HepG2 (cell line): Measurements from ENCODE around the gene GRM4. TPM values are rescaled to one million over a fixed set of nuclear protein-coding genes. Genes with fewer than 3 reads are reported as not detected.

Experiments used
- ATAC-seq: fragments of 200-7000 bp; cut with Tn5 transposase; 3 replicates; pipeline ENCODE4 v1.9.1; 2020; ENCODE audit warnings: mild to moderate bottlenecking, moderate library complexity
- BruUV-seq: library from RNA; stranded (reverse); fragments of 400-500 nt; replicated peaks from 2 replicates; lab custom pipeline; 2021; lab: Mats Ljungman, UMichigan
- CTCF ChIA-PET: fragments of 300-600 bp; formaldehyde crosslinking; extraction: SDS; loops from one replicate; lab custom pipeline; 2021; ENCODE audit warnings: low total read pairs, inconsistent platforms, low intra/inter-chr PET ratio; lab: Yijun Ruan, JAX
- POLR2A ChIA-PET: fragments of 350-600 bp; sonication (Branson Sonifier 250); formaldehyde crosslinking; loops from one replicate; lab custom pipeline; 2020; ENCODE audit warnings: antibody characterized with exemption, inconsistent platforms; lab: Yijun Ruan, JAX
- DNase-seq: peaks from one replicate; pipeline ENCODE4 v3.0.0-alpha.2; 2015; ENCODE audit warnings: low spot score
- FAIRE-seq: peaks from 3 replicates; lab custom pipeline; 2011; peaks lifted over from hg19 to GRCh38; lab: Jason Lieb, UNC
- H2AFZ ChIP-seq: one replicate; pipeline ENCODE4 v1.6.1; 2011; ENCODE audit warnings: low read length, inconsistent platforms
- H3K27ac ChIP-seq: fragments of 300-600 bp; 3 replicates; pipeline ENCODE4 v1.8.0; 2011; ENCODE audit warnings: mixed run types, mild to moderate bottlenecking, mixed read lengths, low read length, inconsistent platforms; ENCODE audit not compliant: insufficient read depth; ENCODE audit errors: extremely low read length
- H3K27me3 ChIP-seq, 2 experiments: fragments of 200-600 bp in 1 of 2; 2 replicates in 1 of 2; 3 replicates in 1 of 2; pipeline versions ENCODE4 v1.6.0 to v1.8.0; 2011; ENCODE audit warnings: low read length in 2 of 2, mild to moderate bottlenecking in 2 of 2, moderate library complexity in 2 of 2, inconsistent platforms in 1 of 2; ENCODE audit not compliant: insufficient read depth in 2 of 2, control insufficient read depth in 1 of 2
- H3K36me3 ChIP-seq, 2 experiments: fragments of 200-600 bp in 1 of 2; replicated peaks in 1 of 2; 2 replicates in 1 of 2; 3 replicates in 1 of 2; pipeline versions ENCODE4 v1.5.1 to v1.8.0; 2011; ENCODE audit warnings: low read length in 2 of 2, inconsistent platforms in 1 of 2; ENCODE audit not compliant: insufficient read depth in 2 of 2, control insufficient read depth in 1 of 2
- H3K4me1 ChIP-seq: 2 replicates; pipeline ENCODE4 v1.5.1; 2012; ENCODE audit warnings: low read length, inconsistent platforms; ENCODE audit not compliant: insufficient read depth
- H3K4me2 ChIP-seq: 2 replicates; pipeline ENCODE4 v1.6.0; 2011; ENCODE audit warnings: low read depth, low read length, inconsistent platforms
- H3K4me3 ChIP-seq, 3 experiments: fragments of 200-600 bp in 1 of 3; sonication (generic), shearing (Covaris generic) in 1 of 3; replicated peaks in 1 of 3; 2 replicates each; pipeline ENCODE4 v1.5.1; 2011 to 2016; ENCODE audit warnings: low read length in 3 of 3, inconsistent platforms in 2 of 3, low read depth in 2 of 3, mild to moderate bottlenecking in 2 of 3, control low read depth in 1 of 3, mixed read lengths in 1 of 3; ENCODE audit not compliant: insufficient read depth in 1 of 3
- H3K79me2 ChIP-seq: one replicate; pipeline ENCODE4 v1.6.1; 2011; ENCODE audit warnings: low read length, inconsistent platforms; ENCODE audit not compliant: insufficient read depth
- H3K9ac ChIP-seq: 2 replicates; pipeline ENCODE4 v1.6.0; 2011; ENCODE audit warnings: mild to moderate bottlenecking, low read depth, low read length, inconsistent platforms; ENCODE audit not compliant: insufficient read depth
- H3K9me3 ChIP-seq: 2 replicates; pipeline ENCODE4 v1.5.1; 2012; ENCODE audit warnings: mild to moderate bottlenecking, low read length
- H4K20me1 ChIP-seq: 2 replicates; pipeline ENCODE4 v1.6.0; 2011; ENCODE audit warnings: inconsistent platforms, mild to moderate bottlenecking, low read length, moderate library complexity; ENCODE audit not compliant: insufficient read depth
- ARNT2 ChIP-seq: sonication (generic); formaldehyde crosslinking; IDR thresholded peaks from 2 replicates; pipeline ENCODE4 v1.8.0; 2022; ENCODE audit warnings: mild to moderate bottlenecking, low read depth, missing genetic modification reagents, moderate library complexity
- ELF4 ChIP-seq: sonication (generic); formaldehyde crosslinking; IDR thresholded peaks from 2 replicates; pipeline ENCODE4 v1.5.0; 2020; ENCODE audit warnings: missing genetic modification reagents, mild to moderate bottlenecking, moderate library complexity, borderline replicate concordance
- ESRRA ChIP-seq: sonication (generic); formaldehyde crosslinking; IDR thresholded peaks from 2 replicates; pipeline ENCODE4 v1.5.1; 2020; ENCODE audit warnings: mild to moderate bottlenecking, low read depth, missing genetic modification reagents
- HIVEP1 ChIP-seq: sonication (generic); formaldehyde crosslinking; IDR thresholded peaks from 2 replicates; pipeline ENCODE4 v1.4.0; 2020; ENCODE audit warnings: mild to moderate bottlenecking, missing genetic modification reagents
- HOMEZ ChIP-seq: IDR thresholded peaks from 2 replicates; pipeline ENCODE4 v1.6.1; 2016; ENCODE audit warnings: low read depth
- KDM6A ChIP-seq: IDR thresholded peaks from 2 replicates; pipeline ENCODE4 v1.6.1; 2016; ENCODE audit warnings: low read depth
- RARA ChIP-seq: IDR thresholded peaks from 2 replicates; pipeline ENCODE4 v1.6.1; 2016; ENCODE audit warnings: missing genetic modification reagents, missing compliant biosample characterization
- ZNF329 ChIP-seq: sonication (generic); formaldehyde crosslinking; IDR thresholded peaks from 2 replicates; pipeline ENCODE4 v1.9.0; 2021; ENCODE audit warnings: low read depth, mild to moderate bottlenecking, missing genetic modification reagents
- ZNF557 ChIP-seq: sonication (generic); formaldehyde crosslinking; IDR thresholded peaks from 2 replicates; pipeline ENCODE4 v1.4.0; 2020; ENCODE audit warnings: missing genetic modification reagents
- WGBS: methylation state at CpG from one replicate; pipeline ENCODE4 v1.1.6; 2017; ENCODE audit warnings: low lambda C conversion rate; 5-methylcytosine and 5-hydroxymethylcytosine counted together
- in situ Hi-C: cut with HindIII; loops from 2 replicates; pipeline ENCODE4 v1.10.0; 2017; ENCODE audit warnings: low pct_unique_long_range_greater_than_20kb; ENCODE audit not compliant: extremely low pct_ligation_motif_present
- intact Hi-C: fragments of 100-400 bp; cut with micrococcal nuclease; formaldehyde crosslinking; loops from one replicate; pipeline ENCODE4 v1.10.0; 2022; ENCODE audit not compliant: unreplicated experiment
- polyA plus RNA-seq, 8 experiments: library from polyadenylated mRNA; depleted of rRNA in 3 of 8; stranded (reverse) in 7 of 8; unstranded in 1 of 8; fragments of >200 nt; fragmentation: Illumina TruSeq in 4 of 8; extraction: Trizol in 4 of 8; gene quantifications; 2 replicates each; pipeline versions ENCODE4 v1.2.1 to v1.2.3, GENCODE V29; 2011 to 2016; ENCODE audit warnings: low read depth in 4 of 8, missing spikeins in 1 of 8, mixed read lengths in 1 of 8; ENCODE audit not compliant: insufficient read depth in 1 of 8
- total RNA-seq, 5 experiments: library from RNA; depleted of rRNA; stranded (reverse); fragments of >200 nt; fragmentation: Illumina TruSeq; extraction: Trizol; gene quantifications; 2 replicates each; pipeline ENCODE4 v1.2.3, GENCODE V29; 2016; ENCODE audit warnings: low read depth in 1 of 5

The GRM4 gene
- total and polyA plus RNA-seq, 2 of the 13 experiments (the other 11 are each of a cell fraction or from before 2014, with no cell fraction given): not detected

- H3K36me3 ChIP-seq: no peaks in the 10 kb centered on the region
- H3K4me1 ChIP-seq: peaks cover 5% of the 10 kb centered on the region; the same call in 1 of the 2 replicates
- WGBS: 0% methylated on average over 2 of the region's 5 CpGs
- H3K27me3 ChIP-seq: peaks cover 16 to 78% of the 10 kb centered on the region in 2 experiments; a peak in 4 of 5 replicates
- no peak overlapping the region for H3K9ac ChIP-seq
- no peak for TF ChIP-seq ZNF557 (CRISPR knock-in tag)
- no peak for TF ChIP-seq ZNF329 (CRISPR knock-in tag)
- TF ChIP-seq HOMEZ (CRISPR knock-in tag): no peak
- no peak for TF ChIP-seq KDM6A (CRISPR knock-in tag)
- no peak for TF ChIP-seq HIVEP1 (CRISPR knock-in tag)
- no peak for TF ChIP-seq RARA (CRISPR knock-in tag)
- H3K4me2 ChIP-seq: no peak overlapping the region
- no peak overlapping the region for H3K4me3 ChIP-seq
- H3K79me2 ChIP-seq: no peaks in the 10 kb centered on the region
- POLR2A ChIA-PET: no interaction called here
- FAIRE-seq (no peak), ATAC-seq (no peak), DNase-seq (no peak)
- intact Hi-C loops (no loop called here), in situ Hi-C loops (no loop called here)
- no TSS peak for BruUV-seq
- H3K9me3 ChIP-seq: no peaks in the 10 kb centered on the region
- H3K27ac ChIP-seq: no peak overlapping the region
- peaks cover 7% of the 10 kb centered on the region; the same call in 1 of the 2 replicates for H4K20me1 ChIP-seq
- no peak overlapping the region for H2AFZ ChIP-seq
- CTCF ChIA-PET: no interaction called here
Observed at GRCh38 chr6:34138914-34139510, 6.9 kb downstream of the GRM4 start.

- POLR2A ChIA-PET: no interaction called here
- ATAC-seq: no peak
- TF ChIP-seq ESRRA (CRISPR knock-in tag) (no peak), ELF4 (CRISPR knock-in tag) (no peak), ARNT2 (no peak)
Observed at GRCh38 chr6:34138191-34138590, 7.7 kb downstream of the GRM4 start.

More at GRCh38 chr6:34138191-34138590, 7.7 kb downstream of the GRM4 start:
- H3K9ac ChIP-seq: no peak overlapping the region
- H3K27ac ChIP-seq: no peak overlapping the region
- no peak overlapping the region for H3K4me3 ChIP-seq
- no peaks in the 10 kb centered on the region for H3K79me2 ChIP-seq
- H3K4me2 ChIP-seq: no peak overlapping the region
- H2AFZ ChIP-seq: no peak overlapping the region
- DNase-seq (no peak), FAIRE-seq (no peak)
- peaks cover 9 to 70% of the 10 kb centered on the region in 2 experiments; a peak in 4 of 5 replicates for H3K27me3 ChIP-seq
- in situ Hi-C loops: no loop called here
- 4% methylated on average over 4 of the region's 4 CpGs for WGBS
- intact Hi-C loops: no loop called here
- H4K20me1 ChIP-seq: no peaks in the 10 kb centered on the region
- no peaks in the 10 kb centered on the region for H3K9me3 ChIP-seq
- no peaks in the 10 kb centered on the region for H3K4me1 ChIP-seq
- no TSS peak for BruUV-seq
- no peaks in the 10 kb centered on the region for H3K36me3 ChIP-seq
- CTCF ChIA-PET: no interaction called here
